A549 (cell line): ENCODE results near the gene MYO9A. TPM values are rescaled to one million over a fixed set of nuclear protein-coding genes. Genes with fewer than 3 reads are reported as not detected.
A peak's percentile ranks its signal among the peaks of the same experiment; 100 is the strongest.

Experiments used
- ATAC-seq, 2 experiments: fragments of 200-7000 bp in 1 of 2; fragments of >200 bp in 1 of 2; cut with Nextera tagmentation in 1 of 2; cut with Tn5 transposase in 1 of 2; 3 replicates each; pipeline versions ENCODE4 v1.8.0 to v1.9.1; 2018 to 2020; ENCODE audit warnings: mild to moderate bottlenecking in 1 of 2, moderate library complexity in 1 of 2
- CTCF ChIA-PET: fragments of 300-600 bp; sonication (Branson Sonifier 250); formaldehyde crosslinking; extraction: SDS; loops from one replicate; lab custom pipeline; 2021; ENCODE audit warnings: antibody characterized with exemption, inconsistent platforms; lab: Yijun Ruan, JAX
- POLR2A ChIA-PET: fragments of 350-600 bp; formaldehyde crosslinking; extraction: SDS; loops from one replicate; lab custom pipeline; 2021; ENCODE audit warnings: antibody characterized with exemption, inconsistent platforms; lab: Yijun Ruan, JAX
- DNase-seq, 2 experiments: peaks; one replicate each; pipeline versions ENCODE4 v3.0.0 to v3.0.0-alpha.2; 2011 to 2016; ENCODE audit warnings: low read depth in 1 of 2, low spot score in 1 of 2
- FAIRE-seq: peaks from 2 replicates; lab custom pipeline; 2011; peaks lifted over from hg19 to GRCh38; lab: Jason Lieb, UNC
- H3K27ac ChIP-seq, 2 experiments: fragments of >200 bp; sonication (Bioruptor Twin); formaldehyde crosslinking; 3 replicates each; pipeline ENCODE4 v1.5.1; 2016 to 2017
- H3K4me1 ChIP-seq: fragments of >200 bp; sonication (Bioruptor Twin); formaldehyde crosslinking; 3 replicates; pipeline ENCODE4 v1.6.1; 2016
- H3K4me2 ChIP-seq: fragments of >200 bp; sonication (Bioruptor Twin); formaldehyde crosslinking; 3 replicates; pipeline ENCODE4 v1.6.1; 2016
- H3K4me3 ChIP-seq: fragments of >200 bp; sonication (Bioruptor Twin); formaldehyde crosslinking; 3 replicates; pipeline ENCODE4 v1.5.1; 2016
- H3K9me3 ChIP-seq: fragments of >200 bp; sonication (Bioruptor Twin); formaldehyde crosslinking; 3 replicates; pipeline ENCODE4 v1.6.1; 2016
- CBX8 ChIP-seq: fragments of 200-600 bp; sonication (generic); IDR thresholded peaks from 2 replicates; pipeline ENCODE4 v1.6.1; 2016
- CEBPB ChIP-seq, 2 experiments: fragments of >200 bp in 1 of 2; sonication (Bioruptor Twin) in 1 of 2; formaldehyde crosslinking in 1 of 2; IDR thresholded peaks; 2 replicates each; pipeline ENCODE4 v1.6.1; 2012 to 2016
- CHD2 ChIP-seq: fragments of 150-350 bp; IDR thresholded peaks from 2 replicates; pipeline ENCODE4 v1.6.1; 2014; ENCODE audit warnings: low read length; ENCODE audit not compliant: partially characterized antibody
- CHD4 ChIP-seq: fragments of 200-600 bp; sonication (generic); IDR thresholded peaks from 2 replicates; pipeline ENCODE4 v1.6.1; 2016; ENCODE audit warnings: antibody characterized with exemption, mild to moderate bottlenecking, borderline replicate concordance
- EP300 ChIP-seq, 2 experiments: fragments of >200 bp; sonication (Bioruptor Twin); formaldehyde crosslinking; IDR thresholded peaks; 2 replicates in 1 of 2; 3 replicates in 1 of 2; pipeline ENCODE4 v1.6.1; 2016 to 2017
- ESRRA ChIP-seq: fragments of 150-350 bp; IDR thresholded peaks from 2 replicates; pipeline ENCODE4 v1.6.1; 2014; ENCODE audit warnings: mild to moderate bottlenecking, low read length, borderline replicate concordance
- GATA3 ChIP-seq: IDR thresholded peaks from 2 replicates; pipeline ENCODE4 v1.6.1; 2012; ENCODE audit warnings: borderline replicate concordance
- HDAC2 ChIP-seq: fragments of 200-600 bp; sonication (generic); IDR thresholded peaks from 2 replicates; pipeline ENCODE4 v1.6.1; 2016
- HMGXB4 ChIP-seq: fragments of 250-450 bp; sonication (Bioruptor Pico); IDR thresholded peaks from 2 replicates; pipeline ENCODE4 v1.5.0; 2021; ENCODE audit warnings: mild to moderate bottlenecking, moderate library complexity, borderline replicate concordance
- HOXA7 ChIP-seq: fragments of 250-450 bp; sonication (Bioruptor Pico); IDR thresholded peaks from 2 replicates; pipeline ENCODE4 v1.5.0; 2020; ENCODE audit warnings: mild to moderate bottlenecking, moderate library complexity
- HOXB13 ChIP-seq: fragments of 250-450 bp; sonication (Bioruptor Pico); IDR thresholded peaks from 2 replicates; pipeline ENCODE4 v1.5.0; 2020; ENCODE audit warnings: low read depth, mild to moderate bottlenecking, moderate library complexity
- JUNB ChIP-seq: fragments of >200 bp; sonication (Bioruptor Twin); formaldehyde crosslinking; IDR thresholded peaks from 2 replicates; pipeline ENCODE4 v1.6.1; 2016
- NFE2L2 ChIP-seq: fragments of 150-350 bp; conservative IDR thresholded peaks from 2 replicates; pipeline ENCODE4 v1.6.1; 2014; ENCODE audit warnings: low read length
- NPAS2 ChIP-seq: fragments of 250-450 bp; sonication (Bioruptor Pico); IDR thresholded peaks from 2 replicates; pipeline ENCODE4 v1.8.0; 2022; ENCODE audit warnings: mild to moderate bottlenecking, moderate library complexity, borderline replicate concordance
- NR3C1 ChIP-seq: fragments of >200 bp; sonication (Bioruptor Twin); formaldehyde crosslinking; IDR thresholded peaks from 3 replicates; pipeline ENCODE4 v1.6.1; 2017
- PBX3 ChIP-seq: IDR thresholded peaks from 2 replicates; pipeline ENCODE4 v1.6.1; 2012
- POLR2AphosphoS2 ChIP-seq: conservative IDR thresholded peaks from 2 replicates; pipeline ENCODE4 v1.6.1; 2012; ENCODE audit warnings: low read length, improper control_type of control experiment, inconsistent platforms
- RAD21 ChIP-seq, 2 experiments: fragments of >200 bp in 1 of 2; sonication (Bioruptor Twin) in 1 of 2; formaldehyde crosslinking in 1 of 2; IDR thresholded peaks in 1 of 2; conservative IDR thresholded peaks in 1 of 2; 2 replicates in 1 of 2; 3 replicates in 1 of 2; pipeline ENCODE4 v1.6.1; 2012 to 2018; ENCODE audit warnings: inconsistent platforms in 1 of 2
- RCOR1 ChIP-seq: fragments of 150-350 bp; IDR thresholded peaks from 2 replicates; pipeline ENCODE4 v1.6.1; 2014; ENCODE audit warnings: antibody characterized with exemption, low read length, low read depth
- RNF2 ChIP-seq: fragments of 200-600 bp; sonication (generic); IDR thresholded peaks from 2 replicates; pipeline ENCODE4 v1.6.1; 2016; ENCODE audit warnings: low read depth, mild to moderate bottlenecking, antibody characterized with exemption, moderate library complexity, borderline replicate concordance
- SREBF2 ChIP-seq: fragments of 450-650 bp; IDR thresholded peaks from 2 replicates; pipeline ENCODE4 v1.6.1; 2014; ENCODE audit warnings: mild to moderate bottlenecking, moderate library complexity
- TFCP2L1 ChIP-seq: fragments of 250-450 bp; sonication (Bioruptor Pico); IDR thresholded peaks from 2 replicates; pipeline ENCODE4 v1.5.0; 2021; ENCODE audit warnings: mild to moderate bottlenecking
- TP53 ChIP-seq: fragments of 250-450 bp; sonication (Bioruptor Pico); IDR thresholded peaks from 2 replicates; pipeline ENCODE4 v1.5.0; 2021; ENCODE audit warnings: mild to moderate bottlenecking, moderate library complexity
- ZC3H11A ChIP-seq: fragments of 450-650 bp; IDR thresholded peaks from 2 replicates; pipeline ENCODE4 v1.6.1; 2014; ENCODE audit warnings: antibody characterized with exemption, mild to moderate bottlenecking
- ZFP36 ChIP-seq: fragments of 450-650 bp; IDR thresholded peaks from 2 replicates; pipeline ENCODE4 v1.6.1; 2014; ENCODE audit warnings: borderline replicate concordance; ENCODE audit not compliant: partially characterized antibody
- WGBS: methylation state at CpG from one replicate; pipeline ENCODE4 v1.1.6; 2017; ENCODE audit errors: missing lambda C conversion rate; 5-methylcytosine and 5-hydroxymethylcytosine counted together
- polyA plus RNA-seq, 4 experiments: library from polyadenylated mRNA; depleted of rRNA in 3 of 4; stranded (reverse); fragments of >200 nt; fragmentation: RNase III in 1 of 4; extraction: RNeasy Plus Mini Kit Qiagen cat#74134 plus additional on column Dnase treatment in 1 of 4; gene quantifications; 2 replicates in 3 of 4; 3 replicates in 1 of 4; pipeline ENCODE4 v1.2.3, GENCODE V29; 2011 to 2017
- TF ChIP-seq, protein P1 (sequence below): IDR thresholded peaks from 2 replicates; pipeline ENCODE4 v1.6.1; 2012

The MYO9A gene
- polyA plus RNA-seq, 2 of the 4 experiments (the other 2 are of a cell fraction), result 5.9 to 21.9 TPM

DNA sequence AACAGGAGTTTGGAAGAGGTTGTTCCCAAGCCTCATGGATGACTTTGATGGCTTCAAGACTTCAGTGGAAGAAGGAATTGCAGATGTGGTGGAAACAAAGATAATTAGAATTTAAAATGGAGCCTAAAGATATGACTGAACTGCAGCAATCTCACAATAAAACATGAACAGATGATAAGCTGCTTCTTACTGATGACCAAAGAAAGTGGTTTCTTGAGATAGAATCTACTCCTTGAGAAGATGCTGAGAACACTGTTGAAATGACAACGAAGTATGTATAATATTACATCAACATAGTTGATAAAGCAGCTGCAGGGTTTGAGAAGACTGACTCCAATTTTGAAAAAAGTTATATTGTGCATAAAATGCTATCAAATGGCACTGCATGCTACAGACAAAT lies 21.2 kb downstream of the MYO9A start:
- WGBS, result 89% methylated on average over 1 of the region's 1 CpG
- no peak overlapping the region for H3K4me3 ChIP-seq
- ChIA-PET CTCF (interaction anchor here (1.6 kb wide), 1 partner anchor 11 kb away, joined by 3 read pairs; no protein-coding TSS in a partner anchor), POLR2A (no interaction called here)
- no peak for TF ChIP-seq TFCP2L1 (CRISPR knock-in tag)
- no peak for TF ChIP-seq CHD2
- no peak for TF ChIP-seq PBX3
- TF ChIP-seq, protein P1, sequence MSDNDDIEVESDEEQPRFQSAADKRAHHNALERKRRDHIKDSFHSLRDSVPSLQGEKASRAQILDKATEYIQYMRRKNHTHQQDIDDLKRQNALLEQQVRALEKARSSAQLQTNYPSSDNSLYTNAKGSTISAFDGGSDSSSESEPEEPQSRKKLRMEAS, result no peak
- no peak for TF ChIP-seq RNF2
- TF ChIP-seq CBX8, result no peak
- TF ChIP-seq ZC3H11A, result no peak
- no peak for TF ChIP-seq HOXA7 (CRISPR knock-in tag)
- no peak for TF ChIP-seq CEBPB (IDR thresholded peaks at IDR 0.05)
- TF ChIP-seq HDAC2, result no peak
- no peak for TF ChIP-seq NR3C1
- no peak for TF ChIP-seq ESRRA
- TF ChIP-seq SREBF2, result no peak
- no peak overlapping the region for H3K4me2 ChIP-seq
- no peak overlapping the region for H3K27ac ChIP-seq
- DNase-seq, result no peak
- H3K9me3 ChIP-seq, result no peaks in the 10 kb centered on the region
- H3K4me1 ChIP-seq, result no peaks in the 10 kb centered on the region
- peak; percentile 39 for FAIRE-seq
- ATAC-seq, result no peak

- H3K4me2 ChIP-seq, result no peak overlapping the region
- no peaks in the 10 kb centered on the region for H3K4me1 ChIP-seq
- H3K4me3 ChIP-seq, result no peak overlapping the region
- CTCF ChIA-PET, result interaction anchor here (0.7 to 1.5 kb wide), 4 partner anchors 11 to 124 kb away, joined by 3 to 6 read pairs (median 3); no protein-coding TSS in a partner anchor
- FAIRE-seq, result no peak
- H3K9me3 ChIP-seq, result no peaks in the 10 kb centered on the region
- no peak overlapping the region for H3K27ac ChIP-seq
- POLR2A ChIA-PET, result interaction anchor here (3.1 kb wide), 1 partner anchor 25 kb away, joined by 12 read pairs; the partner anchor contains the start of genes MYO9A and SENP8
- ATAC-seq, result no peak
- no peak for DNase-seq
- TF ChIP-seq CBX8, result no peak
- no peak for TF ChIP-seq CHD4
Observed at GRCh38 chr15:72092691-72093090, 25.3 kb downstream of the MYO9A start.

DNA sequence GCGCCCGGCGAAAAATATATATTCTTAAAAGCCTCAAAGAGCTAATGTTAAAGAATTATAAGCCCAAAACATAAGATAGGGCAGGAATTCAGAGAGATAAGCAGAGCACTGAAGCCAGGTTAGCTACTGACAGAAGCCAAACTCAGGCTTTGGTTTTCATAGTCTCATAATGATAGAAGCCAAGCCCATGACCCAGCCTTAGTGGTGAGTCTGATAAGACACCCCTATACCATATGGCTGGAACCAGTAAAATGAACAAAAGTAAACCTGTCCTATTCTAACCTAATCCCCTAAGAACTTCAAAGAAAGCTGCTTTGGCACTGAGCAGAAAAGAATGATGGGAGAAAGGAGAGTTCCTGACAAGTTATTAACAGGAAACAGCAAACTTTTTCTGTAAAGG lies 25.9 kb downstream of the MYO9A start:
- POLR2A ChIA-PET, result interaction anchor here (3.1 kb wide), 1 partner anchor 26 kb away, joined by 12 read pairs; the partner anchor contains the start of genes MYO9A and SENP8
- ATAC-seq, result no peak
- no peak for FAIRE-seq
- TF ChIP-seq NFE2L2, result no peak
- TF ChIP-seq TFCP2L1 (CRISPR knock-in tag), result no peak
- no peak for TF ChIP-seq JUNB
- TF ChIP-seq POLR2AphosphoS2, result no peak
- TF ChIP-seq EP300 (IDR thresholded peaks at IDR 0.05), result no peak
- H3K4me3 ChIP-seq, result no peak overlapping the region
- no peaks in the 10 kb centered on the region for H3K9me3 ChIP-seq
- no peak overlapping the region for H3K4me2 ChIP-seq
- no peak overlapping the region for H3K27ac ChIP-seq
- no peaks in the 10 kb centered on the region for H3K4me1 ChIP-seq
- DNase-seq, result no peak
- CTCF ChIA-PET, result interaction anchor here (0.6 to 1.5 kb wide), 6 partner anchors 10 to 291 kb away, joined by 3 to 6 read pairs (median 3); no protein-coding TSS in a partner anchor
- 100% methylated on average over 3 of the region's 3 CpGs for WGBS

DNA sequence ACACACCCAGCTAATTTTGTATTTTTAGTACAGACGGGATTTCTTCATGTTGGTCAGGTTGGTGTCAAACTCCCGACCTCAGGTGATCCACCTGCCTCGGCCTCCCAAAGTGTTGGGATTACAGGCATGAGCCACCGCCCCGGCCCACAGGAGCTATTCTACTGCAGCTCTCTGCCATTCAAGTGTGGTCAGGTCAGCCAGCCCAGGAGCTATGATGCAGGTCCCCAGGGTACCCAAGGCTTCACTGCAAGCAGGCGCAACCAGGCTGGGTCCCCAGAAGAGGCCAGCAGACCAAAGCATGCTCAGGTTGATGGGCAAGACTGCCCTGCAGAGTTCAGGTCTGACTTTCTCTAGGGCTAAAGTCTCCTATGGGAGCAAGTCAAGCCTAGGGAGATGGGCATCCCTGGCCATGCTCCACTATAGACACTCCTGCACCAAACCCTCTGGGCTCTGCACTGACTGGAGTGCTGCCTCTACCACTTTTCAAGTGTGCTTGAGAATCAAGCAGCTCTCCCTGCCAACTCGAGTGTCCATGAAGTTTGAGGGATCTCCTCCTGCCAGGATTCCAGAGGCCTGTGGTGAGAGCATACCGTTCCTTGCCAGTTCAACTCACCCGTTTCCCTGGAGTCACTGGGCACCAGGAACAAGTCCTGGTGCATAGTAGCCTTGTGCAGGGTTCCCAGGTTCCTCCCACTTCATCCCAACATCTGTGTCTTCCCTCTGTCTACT lies 30.9 kb downstream of the MYO9A start:
- CTCF ChIA-PET, result interaction anchor here (1.2 kb wide), 1 partner anchor 40 kb away, joined by 3 read pairs; no protein-coding TSS in a partner anchor
- ATAC-seq (no peak), DNase-seq (no peak), FAIRE-seq (no peak)
- WGBS, result 91% methylated on average over 9 of the region's 9 CpGs
- H3K27ac ChIP-seq, result no peak overlapping the region
- no peak overlapping the region for H3K4me3 ChIP-seq
- POLR2A ChIA-PET, result no interaction called here
- no peak overlapping the region for H3K4me2 ChIP-seq
- H3K4me1 ChIP-seq, result no peaks in the 10 kb centered on the region
- 0 out of 3 replicates have a peak, but pooled peaks cover 10% of the 10 kb centered on the region for H3K9me3 ChIP-seq
- TF ChIP-seq NPAS2 (CRISPR knock-in tag), result no peak
- TF ChIP-seq ZFP36, result no peak
- TF ChIP-seq RNF2, result no peak
- no peak for TF ChIP-seq TP53 (CRISPR knock-in tag)
- no peak for TF ChIP-seq SREBF2
- TF ChIP-seq HMGXB4, result no peak
- TF ChIP-seq PBX3, result no peak
- TF ChIP-seq HOXB13 (CRISPR knock-in tag), result no peak
- no peak for TF ChIP-seq HOXA7 (CRISPR knock-in tag)
- no peak for TF ChIP-seq GATA3
- TF ChIP-seq RAD21 (conservative IDR thresholded peaks at IDR 0.05 in 1 of 2, IDR thresholded peaks at IDR 0.05 in 1 of 2), result no peak
- no peak for TF ChIP-seq RCOR1
- TF ChIP-seq POLR2AphosphoS2, result no peak
